PC-9 (cell line): ENCODE data around the gene ACAP2. TPM values are rescaled to one million over a fixed set of nuclear protein-coding genes. Genes with fewer than 3 reads are reported as not detected.

ENCODE experiments used
- BruUV-seq: library from RNA; stranded (reverse); fragments of 400-500 nt; replicated peaks from 2 replicates; lab custom pipeline; 2021; lab: Mats Ljungman, UMichigan
- CTCF ChIA-PET: fragments of 300-600 bp; sonication (Branson Sonifier 250); formaldehyde crosslinking; loops from one replicate; lab custom pipeline; 2022; ENCODE audit warnings: antibody characterized with exemption; lab: Charles Lee
- POLR2A ChIA-PET: fragments of 300-600 bp; sonication (Branson Sonifier 250); formaldehyde crosslinking; loops from one replicate; lab custom pipeline; 2022; ENCODE audit warnings: antibody characterized with exemption; ENCODE audit not compliant: unreplicated experiment; lab: Charles Lee
- DNase-seq, 2 experiments: peaks; one replicate each; pipeline versions ENCODE4 v3.0.0 to v3.0.0-alpha.2; 2015 to 2022; ENCODE audit warnings: mixed read lengths in 1 of 2
- H2AFZ ChIP-seq: fragments of 200-600 bp; sonication (generic); 2 replicates; pipeline ENCODE4 v1.8.1; 2017; ENCODE audit warnings: antibody characterized with exemption
- H3F3A ChIP-seq: fragments of 200-600 bp; sonication (generic); 2 replicates; pipeline ENCODE4 v1.8.1; 2017; ENCODE audit warnings: antibody characterized with exemption, mild to moderate bottlenecking, low read depth; ENCODE audit not compliant: insufficient read depth
- H3K27ac ChIP-seq: fragments of 200-600 bp; sonication (generic); 2 replicates; pipeline ENCODE4 v1.6.1; 2016; ENCODE audit warnings: mixed run types
- H3K27me3 ChIP-seq: fragments of 200-600 bp; sonication (generic); 2 replicates; pipeline ENCODE4 v1.6.1; 2016; ENCODE audit warnings: low read depth, mixed run types; ENCODE audit not compliant: insufficient read depth
- H3K36me3 ChIP-seq: fragments of 200-600 bp; sonication (generic); 2 replicates; pipeline ENCODE4 v1.6.1; 2016; ENCODE audit warnings: low read depth, mixed run types
- H3K4me1 ChIP-seq: fragments of 200-600 bp; sonication (generic); replicated peaks from 2 replicates; pipeline ENCODE4 v1.6.1; 2016; ENCODE audit warnings: mixed run types; ENCODE audit not compliant: insufficient read depth
- H3K4me2 ChIP-seq: fragments of 200-600 bp; sonication (generic); 2 replicates; pipeline ENCODE4 v1.6.1; 2017; ENCODE audit warnings: mixed run types
- H3K4me3 ChIP-seq: fragments of 200-600 bp; sonication (generic); 2 replicates; pipeline ENCODE4 v1.6.1; 2016; ENCODE audit warnings: mixed run types
- H3K79me2 ChIP-seq: fragments of 200-600 bp; sonication (generic); 2 replicates; pipeline ENCODE4 v1.6.1; 2017; ENCODE audit warnings: low read depth, mixed run types
- H3K9me2 ChIP-seq: fragments of 200-600 bp; sonication (generic); 2 replicates; pipeline ENCODE4 v1.8.1; 2017; ENCODE audit warnings: mild to moderate bottlenecking; ENCODE audit not compliant: insufficient read depth
- H3K9me3 ChIP-seq: fragments of 200-600 bp; sonication (generic); 2 replicates; pipeline ENCODE4 v1.8.1; 2016; ENCODE audit warnings: low read depth; ENCODE audit not compliant: insufficient read depth
- H4K20me1 ChIP-seq: fragments of 200-600 bp; sonication (generic); 2 replicates; pipeline ENCODE4 v1.8.1; 2017; ENCODE audit not compliant: insufficient read depth
- CTCF ChIP-seq: fragments of 200-600 bp; sonication (generic); conservative IDR thresholded peaks from 2 replicates; pipeline ENCODE4 v1.6.1; 2017; ENCODE audit warnings: mixed run types, antibody characterized with exemption, mild to moderate bottlenecking, moderate library complexity
- EZH2 ChIP-seq: fragments of 200-600 bp; sonication (generic); IDR thresholded peaks from 2 replicates; pipeline ENCODE4 v1.8.0; 2017; ENCODE audit warnings: antibody characterized with exemption, low read depth
- intact Hi-C: fragments of 100-400 bp; cut with micrococcal nuclease; formaldehyde crosslinking; loops from one replicate; pipeline ENCODE4 v1.10.0; 2022; ENCODE audit not compliant: unreplicated experiment
- total RNA-seq: library from RNA; stranded (reverse); gene quantifications from 2 replicates; pipeline ENCODE4 v1.2.3, GENCODE V29; 2021

Gene ACAP2
- total RNA-seq, 1 experiment from 2014 or later, result 67.9 TPM

- Histone ChIP-seq H3K27me3 (no peaks in the 10 kb centered on the region), H3K4me2 (no peak overlapping the region), H3K9me3 (no peaks in the 10 kb centered on the region), H2AFZ (no peak overlapping the region), H3K4me1 (no peaks in the 10 kb centered on the region), H3K79me2 (no peaks in the 10 kb centered on the region), H4K20me1 (no peaks in the 10 kb centered on the region; the same call in 1 of the 2 replicates), H3K36me3 (no peaks in the 10 kb centered on the region), H3K27ac (no peak overlapping the region), H3F3A (no peaks in the 10 kb centered on the region), H3K9me2 (no peaks in the 10 kb centered on the region), H3K4me3 (no peak overlapping the region)
- no peak for TF ChIP-seq EZH2
- TF ChIP-seq CTCF, result no peak
- intact Hi-C loops, result no loop called here
- CTCF ChIA-PET, result interaction anchor here (0.6 kb wide), 1 partner anchor 1182 kb away, joined by 3 read pairs; no protein-coding TSS in a partner anchor
- POLR2A ChIA-PET, result no interaction called here
- no TSS peak for BruUV-seq
- DNase-seq, result no peak
These were observed 18.9 kb upstream of the ACAP2 start for GRCh38 chr3:195461594-195462307.

- POLR2A ChIA-PET, result no interaction called here
These were observed 17.4 kb upstream of the ACAP2 start for GRCh38 chr3:195460091-195460713.

GRCh38 chr3:195458316-195458717, 15.5 kb upstream of the ACAP2 start:
- no peak for DNase-seq
- Histone ChIP-seq H3K4me2 (0 out of 2 replicates have a peak overlapping the region, but pooled peaks have one; percentile 21), H3K27me3 (no peaks in the 10 kb centered on the region), H3K9me3 (no peaks in the 10 kb centered on the region), H3K4me3 (no peak overlapping the region), H4K20me1 (no peaks in the 10 kb centered on the region; the same call in 1 of the 2 replicates), H3K27ac (no peak overlapping the region), H3F3A (no peaks in the 10 kb centered on the region), H2AFZ (no peak overlapping the region), H3K4me1 (no peaks in the 10 kb centered on the region), H3K79me2 (no peaks in the 10 kb centered on the region), H3K36me3 (no peaks in the 10 kb centered on the region), H3K9me2 (no peaks in the 10 kb centered on the region)
- no TSS peak for BruUV-seq
- ChIA-PET POLR2A (no interaction called here), CTCF (no interaction called here)
- TF ChIP-seq EZH2, result no peak
- TF ChIP-seq CTCF, result no peak
- intact Hi-C loops, result no loop called here

More at GRCh38 chr3:195460091-195460713, 17.4 kb upstream of the ACAP2 start:
- TF ChIP-seq EZH2, result no peak
- Histone ChIP-seq H2AFZ (no peak overlapping the region), H3K36me3 (no peaks in the 10 kb centered on the region), H4K20me1 (no peaks in the 10 kb centered on the region; the same call in 1 of the 2 replicates), H3K9me2 (no peaks in the 10 kb centered on the region), H3F3A (no peaks in the 10 kb centered on the region), H3K9me3 (no peaks in the 10 kb centered on the region), H3K4me1 (no peaks in the 10 kb centered on the region), H3K79me2 (no peaks in the 10 kb centered on the region), H3K27me3 (no peaks in the 10 kb centered on the region), H3K4me3 (no peak overlapping the region), H3K4me2 (no peak overlapping the region), H3K27ac (no peak overlapping the region)
- no TSS peak for BruUV-seq
- CTCF ChIA-PET, result no interaction called here
- DNase-seq, result no peak
- intact Hi-C loops, result no loop called here
